RPMI8226 (cell line): ENCODE data around the gene WFIKKN1.

Source experiments
- DNase-seq: peaks from one replicate; pipeline ENCODE4 v3.0.0-alpha.2; 2015

The WFIKKN1 gene

GRCh38 chr16:625117-625976 lies 5.4 kb upstream of the WFIKKN1 start:
- DNase-seq, result no peak

- no peak for DNase-seq
Observed at GRCh38 chr16:625977-626765, 4.6 kb upstream of the WFIKKN1 start.

GRCh38 chr16:626787-627453 lies 3.9 kb upstream of the WFIKKN1 start:
- DNase-seq, result no peak

GRCh38 chr16:627454-628239 lies 3.1 kb upstream of the WFIKKN1 start:
- no peak for DNase-seq

- DNase-seq, result no peak
Observed at GRCh38 chr16:628321-629061, 2.3 kb upstream of the WFIKKN1 start.

- DNase-seq, result no peak
Observed at GRCh38 chr16:629185-629832, 1.5 kb upstream of the WFIKKN1 start.

- no peak for DNase-seq
Observed at GRCh38 chr16:629833-630248, 944 bp upstream of the WFIKKN1 start.

- no peak for DNase-seq
Observed at GRCh38 chr16:630249-630814, 453 bp upstream of the WFIKKN1 start.

GRCh38 chr16:631808-632358 lies 1.1 kb downstream of the WFIKKN1 start:
- no peak for DNase-seq

GRCh38 chr16:632486-633335 lies 1.9 kb downstream of the WFIKKN1 start:
- no peak for DNase-seq

GRCh38 chr16:633336-634050 lies 2.7 kb downstream of the WFIKKN1 start:
- no peak for DNase-seq

- no peak for DNase-seq
Observed at GRCh38 chr16:634051-634670, 3.4 kb downstream of the WFIKKN1 start.

- no peak for DNase-seq
Observed at GRCh38 chr16:634996-635395, 4.2 kb downstream of the WFIKKN1 start.

GRCh38 chr16:635573-636205 lies 4.9 kb downstream of the WFIKKN1 start:
- DNase-seq, result peak; percentile 54

- DNase-seq, result peak; percentile 98
Observed at GRCh38 chr16:636206-637080, 5.7 kb downstream of the WFIKKN1 start, which contains the start of gene METTL26. METTL26 (minus strand) TSS chr16:636305; CDS start chr16:636290, 15 bp downstream.

GRCh38 chr16:637081-638018 lies 6.6 kb downstream of the WFIKKN1 start:
- DNase-seq, result peak; percentile 93
